Stomach (tissue), 9 donors: ENCODE measurements around the gene RELB. TPM values are rescaled to one million over a fixed set of nuclear protein-coding genes. Genes with fewer than 3 reads are reported as not detected.

Source experiments
- DNase-seq, 2 donors: peaks; one replicate each; pipeline versions ENCODE4 v3.0.0 to v3.0.0-alpha.2; 2013 to 2019
- H3K27ac ChIP-seq, 5 donors: fragments of 200-600 bp in 4 of 5; sonication (generic) in 4 of 5; one replicate each; pipeline ENCODE4 v1.5.1; 2013 to 2019; ENCODE audit warnings: mild to moderate bottlenecking in 1 of 5, moderate library complexity in 1 of 5
- H3K27me3 ChIP-seq, 3 donors: fragments of 200-600 bp; sonication (generic); one replicate each; pipeline ENCODE4 v1.5.1; 2017 to 2019; ENCODE audit warnings: mixed run types in 1 of 3
- H3K36me3 ChIP-seq, 4 donors: fragments of 200-600 bp; sonication (generic); 1 replicate in 3 of 4; 2 replicates in 1 of 4; pipeline ENCODE4 v1.5.1; 2016 to 2019
- H3K4me1 ChIP-seq, 4 donors: fragments of 200-600 bp; sonication (generic); one replicate each; pipeline ENCODE4 v1.5.1; 2016 to 2019
- H3K4me3 ChIP-seq, 4 donors: fragments of 200-600 bp; sonication (generic) in 3 of 4; one replicate each; pipeline ENCODE4 v1.5.1; 2016 to 2019; ENCODE audit warnings: mild to moderate bottlenecking in 1 of 4
- H3K9me3 ChIP-seq, 4 donors: fragments of 200-600 bp; sonication (generic); one replicate each; pipeline ENCODE4 v1.5.1; 2016 to 2019
- EP300 ChIP-seq: sonication (generic); formaldehyde crosslinking; IDR thresholded peaks from one replicate; pipeline ENCODE4 v1.6.1; 2017; ENCODE audit warnings: antibody characterized with exemption
- POLR2A ChIP-seq, 4 donors: fragments of 450-650 bp; IDR thresholded peaks; one replicate each; pipeline ENCODE4 v1.6.1; 2016; ENCODE audit warnings: antibody characterized with exemption in 4 of 4, control low read depth in 2 of 4, mild to moderate bottlenecking in 1 of 4, moderate library complexity in 1 of 4
- POLR2AphosphoS5 ChIP-seq, 3 donors: sonication (generic); formaldehyde crosslinking; IDR thresholded peaks; one replicate each; pipeline ENCODE4 v1.6.1; 2016; ENCODE audit warnings: antibody characterized with exemption in 3 of 3
- WGBS, 5 donors: extraction: QIAGEN DNeasy Blood & Tissue Kit in 3 of 5; methylation state at CpG; one replicate each; pipeline versions ENCODE4 v1.1.5 to v1.1.7; 2013 to 2018; 5-methylcytosine and 5-hydroxymethylcytosine counted together
- intact Hi-C: fragments of 100-400 bp; cut with DNase I; formaldehyde crosslinking; loops from one replicate; pipeline ENCODE4 v1.15.1; 2023; ENCODE audit warnings: low total_unique reads
- polyA plus RNA-seq, 3 donors: library from polyadenylated mRNA; stranded (reverse); fragments of 200-250 nt; gene quantifications; one replicate each; pipeline ENCODE4 v1.2.3, GENCODE V29; 2013
- total RNA-seq, 5 donors: library from RNA; depleted of rRNA; stranded (reverse); fragments of >200 nt; gene quantifications; one replicate each; pipeline versions ENCODE4 v1.1.0 to v1.2.3, GENCODE V29; 2014 to 2016
- TF ChIP-seq, protein P1 (sequence below), 7 experiments: fragments of 450-650 bp in 4 of 7; fragments of 200-600 bp in 3 of 7; sonication (generic) in 3 of 7; IDR thresholded peaks; one replicate each; pipeline ENCODE4 v1.5.1; 2016 to 2019; ENCODE audit warnings: antibody characterized with exemption in 7 of 7, control low read depth in 2 of 7, mild to moderate bottlenecking in 1 of 7
- donor health status: healthy with polysubstance abuse.
- donor health status: Bipolar disorder and iron deficiency.
- donor health status: healthy.

The RELB gene
- total and polyA plus RNA-seq, 8 donors = 3.2 to 33.5 (median 14.9) TPM; not detected in 1

DNA sequence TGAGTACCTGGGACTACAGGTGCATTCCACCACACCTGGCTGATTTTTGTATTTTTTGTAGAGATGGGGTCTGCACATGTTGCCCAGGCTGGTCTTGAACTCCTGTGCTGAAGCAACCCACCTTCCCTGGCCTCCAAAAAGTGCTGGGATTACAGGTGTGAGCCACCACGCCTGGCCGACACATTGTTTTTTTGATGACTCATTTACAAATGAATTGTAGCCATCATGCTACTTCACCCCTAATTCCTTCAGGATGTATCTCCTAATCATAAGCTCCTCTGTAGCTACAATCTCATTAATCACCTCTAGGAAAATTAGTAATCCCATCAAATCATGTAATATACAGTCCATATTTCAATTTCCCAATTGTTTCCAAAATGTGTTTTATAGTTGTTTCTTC is 17.9 kb downstream of the RELB start:
- H3K27me3 ChIP-seq = no peaks in the 10 kb centered on the region
- peaks cover 0 to 54% (median 26%) of the 10 kb centered on the region in 4 donors for H3K36me3 ChIP-seq
- no peak overlapping the region for H3K4me3 ChIP-seq
- no peak for DNase-seq
- H3K4me1 ChIP-seq = peaks cover 0 to 8% (median 2%) of the 10 kb centered on the region in 4 donors
- 84 to 96% (median 92%) methylated on average over 2 of the region's 2 CpGs for WGBS, 5 donors
- no peaks in the 10 kb centered on the region for H3K9me3 ChIP-seq
- H3K27ac ChIP-seq = no peak overlapping the region
- TF ChIP-seq, protein P1, sequence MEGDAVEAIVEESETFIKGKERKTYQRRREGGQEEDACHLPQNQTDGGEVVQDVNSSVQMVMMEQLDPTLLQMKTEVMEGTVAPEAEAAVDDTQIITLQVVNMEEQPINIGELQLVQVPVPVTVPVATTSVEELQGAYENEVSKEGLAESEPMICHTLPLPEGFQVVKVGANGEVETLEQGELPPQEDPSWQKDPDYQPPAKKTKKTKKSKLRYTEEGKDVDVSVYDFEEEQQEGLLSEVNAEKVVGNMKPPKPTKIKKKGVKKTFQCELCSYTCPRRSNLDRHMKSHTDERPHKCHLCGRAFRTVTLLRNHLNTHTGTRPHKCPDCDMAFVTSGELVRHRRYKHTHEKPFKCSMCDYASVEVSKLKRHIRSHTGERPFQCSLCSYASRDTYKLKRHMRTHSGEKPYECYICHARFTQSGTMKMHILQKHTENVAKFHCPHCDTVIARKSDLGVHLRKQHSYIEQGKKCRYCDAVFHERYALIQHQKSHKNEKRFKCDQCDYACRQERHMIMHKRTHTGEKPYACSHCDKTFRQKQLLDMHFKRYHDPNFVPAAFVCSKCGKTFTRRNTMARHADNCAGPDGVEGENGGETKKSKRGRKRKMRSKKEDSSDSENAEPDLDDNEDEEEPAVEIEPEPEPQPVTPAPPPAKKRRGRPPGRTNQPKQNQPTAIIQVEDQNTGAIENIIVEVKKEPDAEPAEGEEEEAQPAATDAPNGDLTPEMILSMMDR (IDR thresholded peaks at IDR 0.05) = no peak
- TF ChIP-seq POLR2A (IDR thresholded peaks at IDR 0.05) = no peak
- TF ChIP-seq POLR2AphosphoS5 (IDR thresholded peaks at IDR 0.05) = no peak
- TF ChIP-seq EP300 = no peak
- intact Hi-C loops = no loop called here

DNA sequence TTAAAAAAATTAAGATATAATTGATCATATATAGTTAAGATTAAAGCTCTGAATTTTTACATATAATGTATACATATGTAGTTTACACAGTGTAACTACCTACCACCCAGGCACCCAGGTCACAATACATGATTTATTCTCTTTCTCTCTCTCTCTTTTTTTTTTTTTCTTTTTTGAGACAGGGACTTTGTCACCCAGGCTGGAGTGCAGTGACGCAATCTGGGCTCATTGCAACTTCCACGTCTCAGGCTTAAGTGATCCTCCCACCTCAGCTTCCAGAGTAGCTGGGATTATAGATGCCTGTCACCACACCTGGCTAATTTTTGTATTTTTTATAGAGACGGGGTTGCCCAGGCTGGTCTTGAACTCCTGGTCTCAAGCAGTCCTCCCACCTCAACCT is 18.8 kb downstream of the RELB start:
- Histone ChIP-seq H3K36me3 (peaks cover 0 to 45% (median 20%) of the 10 kb centered on the region in 4 donors), H3K4me3 (no peak overlapping the region), H3K4me1 (peaks cover 0 to 8% (median 2%) of the 10 kb centered on the region in 4 donors), H3K27me3 (no peaks in the 10 kb centered on the region), H3K9me3 (no peaks in the 10 kb centered on the region), H3K27ac (no peak overlapping the region)
- TF ChIP-seq, protein P1 (IDR thresholded peaks at IDR 0.05) = no peak
- TF ChIP-seq POLR2A (IDR thresholded peaks at IDR 0.05) (no peak), POLR2AphosphoS5 (IDR thresholded peaks at IDR 0.05) (no peak), EP300 (no peak)
- 69 to 97% (median 91%) methylated on average over 3 of the region's 3 CpGs for WGBS, 5 donors
- DNase-seq = no peak
- intact Hi-C loops = no loop called here

DNA sequence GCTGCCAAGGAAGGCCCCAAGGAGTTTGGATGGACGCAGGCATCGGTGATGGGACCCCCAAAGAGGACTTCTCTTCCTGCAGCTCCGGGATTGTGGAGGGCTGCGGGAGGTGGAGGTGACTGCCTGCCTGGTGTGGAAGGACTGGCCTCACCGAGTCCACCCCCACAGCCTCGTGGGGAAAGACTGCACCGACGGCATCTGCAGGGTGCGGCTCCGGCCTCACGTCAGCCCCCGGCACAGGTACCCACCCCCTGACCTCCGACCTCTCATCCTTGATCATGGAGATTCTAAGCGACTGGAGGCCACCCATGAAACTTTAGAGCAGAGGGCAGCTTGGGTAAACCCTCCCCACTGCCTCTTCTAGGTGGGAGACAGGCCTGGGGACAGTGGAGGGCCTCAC is 20.7 kb downstream of the RELB start:
- H3K4me3 ChIP-seq = no peak overlapping the region
- H3K27me3 ChIP-seq = no peaks in the 10 kb centered on the region
- no peak for DNase-seq
- peaks cover 0 to 4% (median 1%) of the 10 kb centered on the region in 4 donors for H3K4me1 ChIP-seq
- no peak overlapping the region for H3K27ac ChIP-seq
- 81 to 86% (median 83%) methylated on average over 14 of the region's 14 CpGs for WGBS, 5 donors
- intact Hi-C loops = no loop called here
- peaks cover 0 to 54% (median 27%) of the 10 kb centered on the region in 4 donors for H3K36me3 ChIP-seq
- TF ChIP-seq EP300 (no peak), POLR2A (IDR thresholded peaks at IDR 0.05) (no peak)
- TF ChIP-seq, protein P1 (IDR thresholded peaks at IDR 0.05) = no peak
- no peaks in the 10 kb centered on the region for H3K9me3 ChIP-seq

DNA sequence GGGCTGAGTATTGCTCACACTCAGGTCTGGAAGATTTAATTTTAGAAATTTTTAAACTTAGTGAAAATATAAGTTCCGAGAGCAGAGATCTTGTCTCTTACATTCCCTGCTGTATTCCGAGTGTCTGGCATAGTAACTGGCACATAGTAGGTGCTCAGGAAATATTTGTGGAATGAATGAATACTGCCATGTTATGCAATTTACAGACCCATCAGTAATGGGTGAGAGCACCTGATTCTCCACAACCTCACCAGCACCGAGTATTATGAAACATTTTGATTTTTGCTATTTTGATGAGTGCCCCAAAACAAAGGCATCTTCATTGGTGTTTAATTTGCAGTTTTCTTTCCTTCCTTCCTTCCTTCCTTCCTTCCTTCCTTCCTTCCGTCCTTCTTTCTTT is 21.8 kb downstream of the RELB start:
- no peak for DNase-seq
- 87 to 95% (median 94%) methylated on average over 4 of the region's 4 CpGs for WGBS, 5 donors
- Histone ChIP-seq H3K4me1 (no peaks in the 10 kb centered on the region), H3K4me3 (no peak overlapping the region), H3K9me3 (no peaks in the 10 kb centered on the region), H3K36me3 (peaks cover 0 to 63% (median 35%) of the 10 kb centered on the region in 4 donors), H3K27ac (no peak overlapping the region), H3K27me3 (no peaks in the 10 kb centered on the region)
- TF ChIP-seq POLR2AphosphoS5 (IDR thresholded peaks at IDR 0.05) (no peak), EP300 (no peak), POLR2A (IDR thresholded peaks at IDR 0.05) (no peak)
- TF ChIP-seq, protein P1 (IDR thresholded peaks at IDR 0.05) = no peak
- intact Hi-C loops = no loop called here
